NCI-H128 (cell line): ENCODE measurements around the gene SLC20A1.
"Not testable (repeated sequence)": the region's sequence is repeated elsewhere in the genome, so short reads cannot be mapped to it uniquely, and the experiment has no call there.

ENCODE experiments used
- DNase-seq: peaks from one replicate; lab custom pipeline; 2025; ENCODE audit not compliant: unreplicated experiment; lab: John Stamatoyannopoulos, UW

The SLC20A1 gene

DNA sequence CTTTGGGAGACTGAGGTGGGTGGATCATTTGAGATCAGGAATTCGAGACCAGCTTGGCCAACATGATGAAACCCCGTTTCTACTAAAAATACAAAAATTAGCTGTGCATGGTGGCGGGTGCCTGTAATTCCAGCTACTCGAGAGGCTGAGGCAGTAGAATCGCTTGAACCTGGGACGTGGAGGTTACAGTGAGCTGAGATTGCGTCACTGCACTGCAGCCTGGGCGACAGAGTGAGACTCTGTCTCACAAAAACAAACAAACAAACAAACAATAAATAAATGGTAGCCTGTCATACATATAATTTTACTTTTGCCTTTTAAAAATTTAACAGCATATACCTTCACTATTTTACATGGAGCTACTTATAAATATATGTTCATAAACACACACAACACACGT, 61.2 kb downstream of the SLC20A1 start:
- DNase-seq: not testable (repeated sequence)

DNA sequence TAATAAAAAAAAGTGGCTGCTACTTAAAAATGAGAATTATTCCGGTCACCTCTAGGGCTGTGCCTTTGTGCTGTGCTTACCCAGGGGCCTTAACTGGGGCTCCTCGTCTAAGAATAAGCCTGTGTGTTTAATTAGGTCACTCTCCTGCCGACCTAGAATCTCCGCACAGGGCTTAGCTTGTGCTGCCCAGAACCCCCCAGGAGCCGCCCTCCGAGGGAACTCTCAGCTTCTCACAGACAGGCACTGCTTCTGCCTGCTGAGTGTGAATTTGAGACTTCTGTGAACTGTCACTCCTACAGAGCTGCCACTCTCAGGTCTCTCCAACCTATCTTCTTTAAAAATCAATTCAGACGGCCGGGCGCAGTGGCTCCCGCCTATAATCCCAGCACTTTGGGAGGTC, 63.2 kb downstream of the SLC20A1 start:
- DNase-seq: no peak

DNA sequence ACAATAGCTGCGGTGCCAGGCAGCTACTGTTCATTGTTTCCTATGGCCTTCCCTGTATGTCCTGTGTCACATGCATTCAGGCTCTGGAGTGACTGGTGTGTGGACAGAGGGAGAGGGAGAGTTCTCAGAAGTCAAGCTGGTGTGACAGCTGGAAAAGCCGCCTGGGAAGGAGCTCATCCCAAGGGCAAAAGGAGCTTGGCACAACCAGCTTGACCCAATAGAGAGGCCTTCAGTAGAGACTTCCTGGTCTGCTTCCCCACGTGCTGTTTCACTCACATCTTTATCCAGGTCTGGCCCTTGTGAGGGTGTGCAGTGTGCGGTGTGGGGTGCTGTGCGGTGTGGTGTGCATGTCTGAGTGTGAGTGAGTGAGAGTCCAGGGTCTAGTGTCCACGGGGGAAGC, 64.0 kb downstream of the SLC20A1 start:
- DNase-seq: no peak

DNA sequence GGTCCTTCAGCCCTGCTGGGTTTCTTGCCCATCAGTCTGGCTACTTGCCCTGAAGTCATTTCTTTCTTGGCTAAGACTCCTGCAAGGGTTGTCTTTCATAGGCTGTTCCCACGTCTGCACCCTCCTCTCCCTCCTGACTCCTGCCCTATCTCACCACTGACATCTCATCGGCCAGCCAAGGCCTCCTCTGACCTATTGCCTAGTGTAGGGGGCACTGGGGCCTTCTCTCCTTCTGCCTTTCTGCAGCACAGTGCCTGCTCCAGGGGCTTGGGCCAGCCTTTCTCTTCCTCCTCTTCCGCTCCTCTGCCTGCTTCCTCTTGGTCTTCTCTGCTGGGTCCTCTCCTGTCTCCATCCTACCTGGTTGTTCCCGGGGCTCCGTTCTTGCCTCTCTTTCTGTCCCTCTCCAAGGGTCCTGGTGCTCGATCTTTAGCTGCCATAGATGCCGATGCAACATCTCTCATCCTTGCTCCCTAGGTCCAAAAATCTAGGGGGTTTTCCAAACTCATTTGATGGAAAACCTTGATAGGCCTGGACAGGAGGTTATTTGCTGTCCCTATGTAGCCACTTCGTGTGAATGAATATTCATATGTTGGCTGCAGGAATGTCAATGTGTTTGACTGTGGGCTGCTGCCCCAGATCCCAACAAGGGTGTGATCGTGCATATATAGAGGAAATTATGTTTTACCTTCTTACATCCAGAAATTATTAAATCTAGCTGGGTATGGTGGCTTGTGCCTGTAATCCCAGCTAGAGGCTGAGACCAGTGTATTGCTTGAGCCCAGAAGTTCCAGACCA, 65.4 kb downstream of the SLC20A1 start:
- no peak for DNase-seq

DNA sequence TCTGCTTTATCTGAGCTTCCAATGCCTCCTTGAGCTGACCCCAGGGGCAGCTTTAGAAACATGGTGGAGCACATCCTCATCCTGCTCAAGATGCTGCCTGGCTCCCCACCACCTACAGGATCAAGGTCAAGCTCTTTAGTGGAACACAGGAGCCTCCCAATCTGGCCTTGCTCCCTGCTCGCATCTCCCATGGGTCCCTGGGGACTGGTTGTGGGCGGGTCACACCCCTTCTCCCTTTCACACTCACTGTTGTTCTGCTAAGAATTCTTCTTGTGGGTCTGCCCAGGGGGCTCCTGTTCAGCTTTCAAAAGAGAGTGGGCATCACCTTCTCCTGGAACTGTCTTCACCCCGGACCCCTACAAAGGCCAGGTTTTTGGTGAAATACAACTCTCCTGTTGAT, 66.7 kb downstream of the SLC20A1 start:
- no peak for DNase-seq

DNA sequence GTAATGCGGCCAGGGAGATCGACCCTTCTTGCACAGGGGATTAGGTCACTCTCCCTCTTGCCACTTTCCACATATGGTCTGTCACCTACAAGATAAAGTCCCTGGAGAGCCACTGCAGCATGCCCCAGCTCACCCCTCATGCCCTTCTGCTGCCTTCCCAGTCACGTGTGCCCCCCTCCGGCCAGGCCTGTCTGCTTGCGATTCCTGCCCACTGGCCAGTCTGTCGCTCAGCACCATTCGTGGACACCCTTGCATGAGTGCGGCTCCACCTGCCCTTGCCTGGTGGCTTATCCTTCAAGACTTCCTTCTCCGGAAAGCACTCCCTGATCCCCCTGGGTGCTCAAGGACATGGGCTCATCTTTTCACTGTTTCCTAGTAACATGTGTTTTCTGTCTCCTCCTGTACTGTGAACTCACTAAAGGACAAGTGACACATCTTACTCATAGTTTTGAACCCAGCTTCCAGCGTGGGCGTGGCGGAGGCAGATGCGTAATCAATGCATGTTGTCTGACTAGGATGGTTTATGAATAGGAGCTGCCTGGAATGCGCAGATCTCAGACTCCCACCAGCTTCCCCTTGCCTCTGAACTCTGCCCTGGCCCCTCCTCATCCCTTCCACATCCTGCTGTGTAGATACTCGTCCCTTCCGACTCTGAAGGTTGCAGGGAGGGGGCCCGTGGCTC, 67.3 kb downstream of the SLC20A1 start:
- DNase-seq: no peak
